ENCODE data around the gene TCF15.
"Not testable (repeated sequence)": the region's sequence is repeated elsewhere in the genome, so short reads cannot be mapped to it uniquely, and the experiment has no call there.

The TCF15 gene

DNA sequence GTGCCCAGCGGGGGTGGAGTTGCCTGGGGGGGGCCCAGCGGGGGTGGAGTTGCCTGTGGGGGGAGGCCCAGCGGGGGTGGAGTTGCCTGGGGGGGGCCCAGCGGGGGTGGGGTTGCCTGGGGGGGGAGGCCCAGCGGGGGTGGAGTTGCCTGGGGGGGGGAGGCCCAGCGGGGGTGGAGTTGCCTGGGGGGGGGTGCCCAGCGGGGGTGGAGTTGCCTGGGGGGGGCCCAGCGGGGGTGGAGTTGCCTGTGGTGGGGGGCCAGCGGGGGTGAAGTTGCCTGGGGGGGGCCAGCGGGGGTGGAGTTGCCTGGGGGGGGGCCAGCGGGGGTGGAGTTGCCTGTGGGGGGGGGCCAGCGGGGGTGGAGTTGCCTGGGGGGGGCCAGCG lies 31.9 kb upstream of the TCF15 start:
- not testable (repeated sequence) for DNase-seq (ENCODE audit: low spot score)

DNA sequence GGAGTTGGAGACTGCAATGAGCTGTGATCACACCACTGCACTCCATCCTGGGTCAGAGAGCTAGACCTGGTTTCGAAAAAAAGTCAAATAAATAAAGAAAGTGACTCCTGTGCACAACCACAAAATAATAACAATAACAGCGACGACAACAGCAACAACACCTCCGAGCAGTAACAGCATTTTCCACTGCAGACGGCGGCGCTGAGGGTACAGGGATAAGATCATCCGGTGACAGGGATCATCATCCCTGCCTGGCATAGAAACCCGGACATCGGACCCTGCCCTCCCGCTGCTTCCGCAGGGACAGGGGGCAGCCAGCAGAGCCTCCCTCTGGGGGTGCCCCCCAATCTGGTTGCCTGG lies 31.4 kb upstream of the TCF15 start:
- no peak for DNase-seq (ENCODE audit: low spot score)

DNA sequence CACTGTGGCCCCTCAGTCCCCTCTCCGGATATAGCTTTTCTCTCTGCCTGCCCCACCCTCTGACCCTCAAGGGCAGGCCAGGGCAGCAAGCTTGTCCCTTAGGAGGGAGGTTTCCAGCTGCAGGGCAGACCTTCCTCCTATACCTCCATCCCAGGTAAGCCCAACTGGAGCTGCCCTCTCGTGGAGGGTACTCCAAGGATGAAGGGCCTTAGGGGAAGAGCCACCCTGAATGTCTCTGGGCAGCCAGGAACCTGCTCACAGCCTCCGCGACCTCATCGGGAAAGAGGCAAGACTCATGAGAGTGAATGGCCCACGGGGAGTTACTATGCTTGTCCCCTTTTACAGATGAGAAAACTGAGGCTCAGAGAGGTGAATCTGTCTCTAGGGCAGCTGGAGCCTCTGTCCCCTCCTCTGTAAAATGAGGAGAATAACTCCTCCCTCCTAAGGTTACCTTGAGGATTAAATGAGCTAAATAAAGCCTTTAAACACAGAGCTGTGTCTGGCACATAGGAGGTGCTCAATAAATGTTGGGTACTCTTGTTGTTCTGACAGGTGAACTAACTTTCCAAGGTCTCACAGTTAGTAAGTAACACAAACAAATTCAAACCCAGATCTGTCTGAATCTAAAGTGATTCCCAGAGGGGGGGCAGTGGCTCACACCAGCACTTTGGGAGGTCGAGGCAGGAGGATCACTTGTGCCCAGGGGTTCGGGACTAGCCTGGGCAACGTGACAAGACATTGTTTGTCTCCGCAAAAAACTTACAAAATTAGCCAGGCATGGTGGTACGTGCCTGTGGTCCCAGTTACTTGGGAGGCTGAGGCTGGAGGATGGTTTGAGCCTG lies 30.8 kb upstream of the TCF15 start:
- no peak for DNase-seq (ENCODE audit: low spot score)

DNA sequence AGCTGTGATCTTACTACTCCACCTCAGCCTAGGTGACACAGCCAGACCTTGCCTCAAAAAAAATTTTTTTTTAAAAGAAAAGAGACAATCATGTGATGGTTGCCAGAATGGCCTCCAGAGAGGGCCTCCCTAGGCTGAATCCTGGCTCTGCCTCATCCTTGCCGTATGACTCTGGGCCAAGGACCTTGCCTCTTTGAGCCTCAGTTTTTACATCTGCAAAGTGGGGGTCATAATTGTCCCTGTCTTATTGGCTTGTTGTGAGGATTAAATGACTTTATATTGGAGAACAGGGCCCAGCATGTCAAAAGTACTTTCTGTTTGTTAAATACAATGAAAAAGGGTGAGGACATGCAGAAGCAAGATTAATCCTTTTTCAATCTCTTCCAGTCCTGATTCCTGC lies 28.5 kb upstream of the TCF15 start:
- no peak for DNase-seq (ENCODE audit: low spot score)

DNA sequence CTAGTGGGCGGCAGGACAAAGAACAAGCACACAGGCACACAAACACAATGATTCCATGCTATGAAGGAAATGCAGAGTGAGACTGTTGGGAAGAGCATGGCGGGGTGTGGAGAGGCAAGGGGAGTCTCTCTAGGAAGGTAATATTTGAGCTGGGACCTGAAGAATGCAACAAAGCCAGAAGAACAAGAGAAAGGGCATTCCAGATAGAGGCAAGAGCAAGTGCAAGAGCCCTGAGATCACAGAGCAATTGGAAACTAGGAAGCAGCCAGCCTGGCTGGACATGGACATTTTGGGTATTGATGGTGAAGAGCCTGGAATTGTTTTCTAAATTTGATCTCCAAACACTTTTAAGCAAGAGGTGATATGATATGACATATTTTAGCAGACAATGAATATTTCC lies 27.4 kb upstream of the TCF15 start:
- no peak for DNase-seq (ENCODE audit: low spot score)

- DNase-seq (ENCODE audit: low spot score) = no peak
These were observed 25.8 kb upstream of the TCF15 start for GRCh38 chr20:635893-636338.

GRCh38 chr20:635028-635892 lies 25.2 kb upstream of the TCF15 start:
- no peak for DNase-seq (ENCODE audit: low spot score)

GRCh38 chr20:634148-634925 lies 24.2 kb upstream of the TCF15 start:
- DNase-seq (ENCODE audit: low spot score) = peak; percentile 58

DNA sequence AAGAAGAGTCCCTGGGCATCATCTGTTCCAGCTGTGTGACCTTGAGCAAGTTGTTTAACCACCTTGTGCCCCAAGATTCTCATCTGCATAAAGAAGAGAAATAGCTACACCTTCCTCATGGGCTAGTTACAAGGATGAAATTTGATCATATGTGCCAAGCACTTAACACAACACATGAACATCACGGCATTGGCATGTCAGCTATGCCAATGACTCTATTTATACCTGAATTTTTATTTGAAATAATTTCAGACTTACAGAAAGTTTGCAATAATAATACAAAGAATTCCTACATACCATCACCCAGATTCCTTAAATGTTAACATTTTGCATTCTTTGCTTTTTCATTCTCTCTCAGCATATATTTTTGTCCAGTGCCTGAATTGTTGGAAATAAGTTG lies 21.0 kb upstream of the TCF15 start:
- no peak for DNase-seq (ENCODE audit: low spot score)

GRCh38 chr20:626579-626978 lies 16.5 kb upstream of the TCF15 start:
- no peak for DNase-seq (ENCODE audit: low spot score)

- DNase-seq (ENCODE audit: low spot score) = no peak
These were observed 15.3 kb upstream of the TCF15 start for GRCh38 chr20:625360-625932.

- no peak for DNase-seq (ENCODE audit: low spot score)
These were observed 13.6 kb upstream of the TCF15 start for GRCh38 chr20:623704-624103.

- DNase-seq (ENCODE audit: low spot score) = no peak
These were observed 12.9 kb upstream of the TCF15 start for GRCh38 chr20:623021-623420.

DNA sequence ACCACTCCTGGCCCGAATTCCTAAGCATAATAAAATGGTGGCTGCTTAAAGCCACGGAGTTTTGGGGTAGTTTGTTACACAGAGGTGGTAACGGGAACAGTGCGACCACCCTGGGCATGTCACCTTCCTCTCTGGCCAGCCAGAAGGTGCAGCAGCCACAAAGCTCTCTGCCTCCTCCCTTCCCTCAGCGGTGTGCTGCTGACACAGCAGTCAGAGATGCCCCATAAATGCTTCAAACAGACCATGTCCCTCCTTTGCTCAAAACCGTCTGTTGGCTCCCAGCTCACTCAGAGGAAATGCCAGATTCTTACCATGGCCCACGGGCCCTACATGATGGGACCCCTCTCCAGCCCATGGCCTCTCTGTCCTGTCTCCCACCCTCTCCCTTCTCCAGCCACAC lies 12.1 kb upstream of the TCF15 start:
- DNase-seq (ENCODE audit: low spot score) = no peak

- no peak for DNase-seq (ENCODE audit: low spot score)
These were observed 11.1 kb upstream of the TCF15 start for GRCh38 chr20:621125-621756.

- no peak for DNase-seq (ENCODE audit: low spot score)
These were observed 10.1 kb upstream of the TCF15 start for GRCh38 chr20:620246-620645.

GRCh38 chr20:618980-619379 lies 8.9 kb upstream of the TCF15 start:
- no peak for DNase-seq (ENCODE audit: low spot score)

DNA sequence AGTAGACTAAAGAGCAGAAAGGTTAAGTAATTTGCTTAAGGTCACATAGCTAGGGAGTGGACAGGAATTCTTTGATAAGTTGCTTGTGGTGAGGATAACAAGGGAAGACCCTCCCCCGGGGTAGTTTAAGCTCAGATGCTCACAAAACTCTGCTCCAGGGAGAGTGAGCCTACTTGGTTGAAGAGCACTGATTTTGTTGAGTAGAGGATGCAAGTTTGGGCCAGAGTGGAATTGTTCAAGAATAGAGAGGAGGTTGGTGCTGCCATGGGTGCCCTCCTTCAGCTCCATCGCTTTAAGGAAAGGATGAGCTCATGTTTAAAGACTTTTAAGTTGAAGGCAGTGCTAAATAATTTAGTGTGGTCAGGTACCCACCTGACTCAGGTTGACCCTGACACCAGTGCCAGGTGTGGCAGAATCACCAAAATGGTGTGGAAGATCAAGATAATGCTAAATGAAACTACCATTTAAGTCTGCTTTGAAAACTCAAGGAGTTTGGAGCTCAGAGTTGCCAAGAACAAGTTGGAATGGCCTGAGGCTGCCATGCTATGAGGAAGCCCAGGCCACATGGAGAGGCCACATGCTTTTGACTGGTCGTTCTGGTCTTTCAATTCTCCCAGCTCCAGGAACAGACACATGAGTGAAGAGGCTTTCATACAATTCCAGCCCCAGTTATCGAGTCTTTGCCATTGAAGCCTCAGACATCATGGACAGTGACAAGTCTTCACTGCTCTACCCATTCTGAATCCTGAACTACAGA lies 8.0 kb upstream of the TCF15 start:
- DNase-seq (ENCODE audit: low spot score) = no peak

GRCh38 chr20:615514-615913 lies 5.4 kb upstream of the TCF15 start:
- DNase-seq (ENCODE audit: low spot score) = no peak

- DNase-seq (ENCODE audit: low spot score) = no peak
These were observed 1.7 kb upstream of the TCF15 start for GRCh38 chr20:611843-612185.

Measured in pons (tissue), 1 donor.